Thoracic aorta (tissue), 2 donors: Measurements from ENCODE around the gene PCDH15. TPM values are rescaled to one million over a fixed set of nuclear protein-coding genes. Genes with fewer than 3 reads are reported as not detected.

Experiments
- ATAC-seq: fragments of 150-250 bp; one replicate; pipeline ENCODE4 v1.8.0; 2017; ENCODE audit warnings: low read depth; ENCODE audit not compliant: insufficient number of reproducible peaks, low FRiP score
- DNase-seq: peaks from one replicate; pipeline ENCODE4 v3.0.0-alpha.2; 2020; ENCODE audit warnings: low spot score
- H3K27ac ChIP-seq, 2 donors: fragments of 200-600 bp; sonication (generic); 1 replicate in 1 of 2; 2 replicates in 1 of 2; pipeline ENCODE4 v1.5.1; 2016; ENCODE audit warnings: mild to moderate bottlenecking in 2 of 2, moderate library complexity in 2 of 2
- H3K27me3 ChIP-seq: fragments of 200-600 bp; sonication (generic); replicated peaks from 2 replicates; pipeline ENCODE4 v1.6.0; 2016; ENCODE audit warnings: mild to moderate bottlenecking; ENCODE audit not compliant: insufficient read depth
- H3K36me3 ChIP-seq: fragments of 200-600 bp; sonication (generic); one replicate; pipeline ENCODE4 v1.5.1; 2016
- H3K4me1 ChIP-seq, 2 donors: fragments of 200-600 bp; sonication (generic); 1 replicate in 1 of 2; 2 replicates in 1 of 2; pipeline versions ENCODE4 v1.5.1 to v1.6.0; 2016; ENCODE audit warnings: low read depth in 2 of 2, mild to moderate bottlenecking in 1 of 2; ENCODE audit not compliant: control insufficient read depth in 1 of 2
- H3K4me3 ChIP-seq: fragments of 200-600 bp; sonication (generic); 2 replicates; pipeline ENCODE4 v1.5.1; 2016; ENCODE audit warnings: mild to moderate bottlenecking
- H3K9me3 ChIP-seq: fragments of 200-600 bp; sonication (generic); 2 replicates; pipeline ENCODE4 v1.5.1; 2016
- CTCF ChIP-seq: fragments of 200-600 bp; sonication (generic); IDR thresholded peaks from one replicate; pipeline ENCODE4 v1.5.1; 2019; ENCODE audit warnings: antibody characterized with exemption
- total RNA-seq, 2 donors: library from RNA; depleted of rRNA; stranded (reverse); fragments of >200 nt; gene quantifications; one replicate each; pipeline versions ENCODE4 v1.1.0 to v1.2.3, GENCODE V29; 2016

The PCDH15 gene
- total RNA-seq, 2 donors from 2014 or later, result 0.49 to 0.95 TPM

- no peak overlapping the region for H3K4me3 ChIP-seq
- no peak for TF ChIP-seq CTCF
- H3K9me3 ChIP-seq, result no peaks in the 10 kb centered on the region
- H3K36me3 ChIP-seq, result no peaks in the 10 kb centered on the region
- DNase-seq (no peak), ATAC-seq (no peak)
- no peaks in the 10 kb centered on the region for H3K27me3 ChIP-seq
- H3K27ac ChIP-seq, result no peak overlapping the region
- H3K4me1 ChIP-seq, result no peaks in the 10 kb centered on the region
Measured at GRCh38 chr10:53852450-53853175, 948.4 kb downstream of the PCDH15 start.

DNA sequence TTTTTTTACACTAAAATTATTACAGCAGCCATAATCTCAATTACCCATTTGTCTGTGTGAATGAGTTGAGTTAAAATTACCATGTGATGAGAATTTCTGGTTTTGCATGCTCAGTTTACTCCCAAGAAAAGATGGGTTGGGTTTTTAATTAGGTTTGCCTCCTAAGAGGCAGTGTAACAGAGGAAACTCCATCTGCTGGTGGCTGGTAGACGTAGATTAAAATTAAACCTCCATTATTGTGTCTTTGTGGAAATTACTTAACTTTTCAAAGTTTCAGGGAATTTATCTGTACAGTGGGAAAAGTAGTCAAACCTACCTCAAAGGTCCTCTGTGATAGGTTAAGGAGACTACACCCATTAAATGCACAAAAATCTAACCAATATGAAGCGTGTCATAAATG lies 954.2 kb downstream of the PCDH15 start:
- Histone ChIP-seq H3K4me3 (no peak overlapping the region), H3K27ac (no peak overlapping the region), H3K27me3 (no peaks in the 10 kb centered on the region), H3K4me1 (no peaks in the 10 kb centered on the region), H3K36me3 (no peaks in the 10 kb centered on the region), H3K9me3 (no peaks in the 10 kb centered on the region)
- TF ChIP-seq CTCF, result no peak
- DNase-seq (no peak), ATAC-seq (no peak)

- no peak for TF ChIP-seq CTCF
- Histone ChIP-seq H3K27me3 (no peaks in the 10 kb centered on the region), H3K9me3 (no peaks in the 10 kb centered on the region), H3K4me1 (no peaks in the 10 kb centered on the region), H3K4me3 (no peak overlapping the region), H3K27ac (no peak overlapping the region), H3K36me3 (no peaks in the 10 kb centered on the region)
- ATAC-seq (no peak), DNase-seq (no peak)
Measured at GRCh38 chr10:53843736-53844362, 957.2 kb downstream of the PCDH15 start.

DNA sequence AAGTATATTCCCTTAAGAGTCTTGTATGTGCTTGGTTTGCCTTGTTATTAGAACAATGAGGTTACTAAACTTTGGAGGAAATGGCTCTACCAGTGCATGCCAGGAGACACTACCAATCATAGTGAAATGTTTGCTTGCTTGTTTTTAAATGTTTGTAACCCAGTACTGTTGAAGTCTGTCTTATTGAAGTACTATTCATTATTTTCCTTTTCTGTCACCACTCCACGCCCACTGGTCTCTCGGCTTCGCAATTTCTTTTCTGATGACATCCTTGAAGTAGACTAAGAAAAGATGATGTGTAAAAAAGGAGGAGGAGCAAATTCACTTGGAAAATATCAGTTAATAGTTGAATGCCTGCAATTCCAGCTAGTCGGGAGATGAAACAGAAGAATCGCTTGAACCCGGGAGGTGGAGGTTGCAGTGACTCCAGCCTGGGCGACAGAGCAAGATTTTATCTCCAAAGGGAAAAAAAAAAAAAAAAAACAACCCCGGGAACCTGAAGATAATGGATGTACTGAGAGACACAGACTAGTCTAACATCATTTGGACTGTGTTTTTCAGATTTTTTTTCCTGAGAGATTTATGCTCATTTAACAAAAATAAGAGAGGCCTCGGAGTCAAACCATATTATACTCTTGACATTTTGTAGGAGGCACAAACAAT lies 959.4 kb downstream of the PCDH15 start:
- H3K4me3 ChIP-seq, result no peak overlapping the region
- H3K27ac ChIP-seq, result no peak overlapping the region
- H3K4me1 ChIP-seq, result no peaks in the 10 kb centered on the region
- ATAC-seq (no peak), DNase-seq (no peak)
- no peak for TF ChIP-seq CTCF
- no peaks in the 10 kb centered on the region for H3K36me3 ChIP-seq
- H3K27me3 ChIP-seq, result no peaks in the 10 kb centered on the region
- H3K9me3 ChIP-seq, result no peaks in the 10 kb centered on the region

DNA sequence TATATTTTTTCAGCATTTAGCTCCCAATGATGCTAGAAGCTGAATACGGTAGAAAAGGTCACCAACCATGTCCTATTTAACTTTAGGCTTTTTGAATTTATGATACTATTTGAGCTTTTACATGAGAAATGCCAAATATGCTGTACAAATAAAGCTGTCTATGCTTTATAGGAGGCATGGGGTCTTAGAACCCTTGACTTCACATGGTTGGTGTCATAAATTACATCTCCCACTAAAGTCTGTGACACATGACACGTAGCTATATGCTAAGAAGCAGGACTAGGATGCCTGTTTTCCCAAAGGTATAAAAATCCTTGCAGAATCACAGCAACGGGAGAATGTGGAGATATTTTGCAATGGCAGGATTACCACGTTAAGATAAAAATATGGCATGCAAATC lies 960.4 kb downstream of the PCDH15 start:
- DNase-seq (no peak), ATAC-seq (no peak)
- Histone ChIP-seq H3K36me3 (no peaks in the 10 kb centered on the region), H3K4me1 (no peaks in the 10 kb centered on the region), H3K9me3 (no peaks in the 10 kb centered on the region), H3K27ac (no peak overlapping the region), H3K4me3 (no peak overlapping the region), H3K27me3 (no peaks in the 10 kb centered on the region)
- no peak for TF ChIP-seq CTCF
